GM21529 (cell line): ENCODE measurements around the gene SRRM5.
"Not testable (repeated sequence)": the region's sequence is repeated elsewhere in the genome, so short reads cannot be mapped to it uniquely, and the experiment has no call there.

Experiments
- ATAC-seq: cut with Tn5 transposase; IDR thresholded peaks from one replicate; pipeline ENCODE4 v1.9.1; 2021; ENCODE audit not compliant: unreplicated experiment

The SRRM5 gene

DNA sequence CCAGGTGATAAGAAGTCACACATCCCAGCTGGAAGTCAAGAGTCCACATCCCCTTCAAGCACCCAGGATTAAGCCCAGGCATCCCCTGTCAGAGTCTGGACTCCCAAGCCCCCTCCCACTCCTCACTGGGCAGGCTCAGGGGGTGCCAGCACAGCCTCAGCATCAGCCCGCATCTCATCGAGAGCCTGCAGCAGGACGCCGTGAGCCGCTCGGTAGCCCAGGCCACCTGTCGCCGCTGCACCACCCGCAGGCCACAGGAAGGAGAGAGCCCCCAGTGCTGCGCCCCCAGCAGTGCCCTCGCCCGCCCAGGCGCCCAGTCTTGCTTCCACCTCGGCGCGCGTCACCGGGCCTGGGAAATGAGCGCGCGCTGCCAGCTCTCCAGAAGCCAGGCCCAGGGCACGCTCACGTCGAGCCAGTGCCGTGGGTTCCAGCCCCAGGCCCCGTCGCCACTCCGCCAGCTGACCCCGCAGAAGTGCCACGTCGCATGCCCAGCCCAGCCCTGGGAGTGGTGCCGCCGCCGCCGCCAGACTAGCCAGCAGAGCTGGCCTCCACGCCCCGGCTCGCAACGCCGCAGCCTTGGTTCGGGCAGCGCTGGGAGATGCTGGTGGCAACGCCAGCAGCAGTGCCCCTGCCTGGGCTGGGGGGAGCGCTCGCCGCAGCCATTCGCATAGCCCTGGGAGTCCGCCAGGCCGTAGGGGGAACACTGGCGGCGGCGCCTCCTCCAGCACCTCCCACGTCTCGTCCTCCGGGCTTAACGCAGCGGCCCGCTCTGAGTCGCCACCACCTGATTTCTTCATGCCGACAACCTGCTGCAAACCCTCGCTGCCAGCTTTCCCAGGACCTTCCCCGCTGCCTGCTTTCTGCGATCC, 19.8 kb upstream of the SRRM5 start:
- ATAC-seq, result no peak

DNA sequence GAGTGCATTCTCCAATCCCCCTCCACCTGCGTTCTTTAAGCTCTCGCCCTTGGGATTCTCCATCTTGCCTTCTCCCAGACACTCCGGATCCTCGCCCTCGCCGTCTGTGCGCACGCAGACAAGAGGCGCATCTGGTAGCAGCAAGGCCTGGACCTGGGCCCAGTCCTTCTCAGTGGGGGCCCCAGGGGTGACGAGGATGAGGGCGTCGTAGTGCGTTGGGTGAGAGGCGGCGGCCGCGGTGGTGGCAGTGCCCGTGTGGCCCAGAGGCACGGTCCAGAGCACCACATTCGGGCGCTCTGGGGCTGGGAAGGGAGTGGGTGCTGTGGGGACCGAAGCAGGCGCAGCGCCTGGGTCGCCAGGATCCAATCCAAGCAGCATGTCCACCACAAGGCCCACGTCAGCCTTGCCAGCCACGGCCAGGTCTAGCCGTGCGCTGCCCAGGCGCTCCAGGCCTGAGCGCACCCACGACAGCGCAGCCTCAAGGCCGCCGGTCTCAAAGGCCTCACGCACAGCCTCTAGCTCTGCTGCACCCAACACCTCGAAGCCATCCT, 19.0 kb upstream of the SRRM5 start:
- no peak for ATAC-seq

DNA sequence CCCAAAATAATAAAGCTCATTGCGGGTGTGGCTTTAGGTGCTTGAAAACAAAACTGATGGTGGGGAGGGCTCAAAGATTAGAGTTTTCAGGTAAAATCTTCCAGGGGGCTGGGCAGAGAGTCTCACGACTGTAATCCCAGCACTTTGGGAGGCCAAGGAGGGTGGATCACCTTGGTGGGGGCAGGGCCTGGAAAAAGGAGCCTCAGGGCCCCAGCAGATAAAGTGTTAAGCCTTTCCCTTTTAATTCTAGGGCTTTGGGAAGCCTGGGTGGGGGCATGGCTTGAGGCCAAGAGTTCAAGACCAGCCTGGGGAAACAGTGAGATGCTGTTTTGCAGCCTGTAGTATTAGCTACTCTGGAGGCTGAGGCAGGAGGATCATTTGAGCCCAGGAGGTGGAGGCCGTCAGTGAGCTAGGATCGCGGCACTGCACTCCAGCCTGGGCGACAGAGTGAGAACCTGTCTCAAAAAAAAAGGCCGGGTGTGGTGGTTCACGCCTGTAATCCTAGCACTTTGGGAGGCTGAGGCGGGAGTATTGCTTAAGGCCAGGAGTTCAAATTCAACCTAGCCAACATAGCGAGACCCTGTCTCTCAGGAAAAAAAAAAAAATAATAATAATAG, 17.7 kb upstream of the SRRM5 start:
- ATAC-seq, result no peak

- no peak for ATAC-seq
Observed at GRCh38 chr19:43594710-43595604, 16.9 kb upstream of the SRRM5 start.

DNA sequence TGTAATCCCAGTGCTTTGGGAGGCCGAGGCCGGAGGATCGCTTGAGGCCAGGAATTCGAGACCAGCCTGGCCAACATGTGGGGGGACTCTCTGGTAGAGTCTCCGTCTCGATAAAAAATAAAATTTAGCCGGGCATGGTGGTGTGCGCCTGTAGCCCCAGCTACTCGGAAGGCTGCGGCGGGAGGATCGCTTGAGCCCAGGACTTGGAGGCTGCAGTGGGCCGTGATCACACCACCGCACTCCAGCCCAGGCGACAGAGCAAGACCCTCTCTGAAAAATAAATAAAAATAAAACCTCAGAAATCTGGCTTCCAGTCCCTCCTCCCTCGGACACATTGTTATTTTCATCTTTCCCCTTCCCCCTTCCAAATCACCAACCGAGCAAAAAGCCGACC, 16.3 kb upstream of the SRRM5 start:
- ATAC-seq, result peak; percentile 6

DNA sequence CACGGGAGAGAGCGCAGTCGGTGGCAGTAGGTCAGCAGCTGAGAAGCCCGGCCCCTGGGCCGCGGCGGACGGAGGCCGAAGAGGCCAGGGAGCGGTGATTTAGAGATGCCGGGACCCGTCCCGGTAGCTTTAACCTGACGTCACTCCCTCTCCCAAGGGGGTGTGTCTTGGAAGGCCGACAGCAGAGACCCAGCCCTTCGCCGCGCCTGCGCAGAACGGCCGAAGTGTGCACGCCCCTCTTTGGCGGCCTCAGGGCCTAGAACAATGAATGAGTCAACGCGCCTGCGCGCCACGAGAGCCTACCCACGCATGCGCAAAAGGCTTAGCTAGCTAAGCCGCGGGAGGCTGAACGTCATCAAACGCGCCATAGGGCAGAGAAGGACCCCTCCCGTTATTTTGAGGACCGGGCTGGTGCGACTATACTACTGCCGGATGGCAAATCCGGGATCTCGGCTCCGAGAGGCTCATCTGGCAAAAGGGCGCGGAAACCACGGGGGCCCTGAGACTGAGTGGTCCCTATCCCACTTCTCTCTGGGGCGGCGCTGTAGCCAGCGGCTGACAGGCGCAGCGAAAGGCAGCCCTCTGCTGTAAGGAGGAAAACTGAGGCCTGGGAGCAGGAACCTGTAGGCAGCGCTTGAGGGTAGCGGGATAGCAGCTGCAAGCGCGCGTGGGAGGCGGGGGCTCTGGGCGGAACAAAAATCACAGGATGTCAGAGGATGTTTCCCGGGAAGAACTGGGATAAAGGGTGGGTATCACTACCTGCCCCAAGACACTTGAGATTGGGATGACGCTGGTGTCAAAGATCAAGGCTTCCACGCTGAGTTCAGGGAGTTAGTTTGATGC, 15.7 kb upstream of the SRRM5 start, which contains the start of the genes IRGQ and ZNF576:
Gene IRGQ (minus strand): TSS at position 136 of the 843 bp plus-strand sequence. CDS start 796 bp downstream, outside the sequence.
Gene ZNF576 (plus strand): TSS at position 597 of the 843 bp plus-strand sequence. CDS start 514 bp downstream, outside the sequence.
- peak; percentile 73 for ATAC-seq

GRCh38 chr19:43596842-43597461, 14.9 kb upstream of the SRRM5 start:
- no peak for ATAC-seq

GRCh38 chr19:43597876-43598275, 14.0 kb upstream of the SRRM5 start:
- no peak for ATAC-seq

DNA sequence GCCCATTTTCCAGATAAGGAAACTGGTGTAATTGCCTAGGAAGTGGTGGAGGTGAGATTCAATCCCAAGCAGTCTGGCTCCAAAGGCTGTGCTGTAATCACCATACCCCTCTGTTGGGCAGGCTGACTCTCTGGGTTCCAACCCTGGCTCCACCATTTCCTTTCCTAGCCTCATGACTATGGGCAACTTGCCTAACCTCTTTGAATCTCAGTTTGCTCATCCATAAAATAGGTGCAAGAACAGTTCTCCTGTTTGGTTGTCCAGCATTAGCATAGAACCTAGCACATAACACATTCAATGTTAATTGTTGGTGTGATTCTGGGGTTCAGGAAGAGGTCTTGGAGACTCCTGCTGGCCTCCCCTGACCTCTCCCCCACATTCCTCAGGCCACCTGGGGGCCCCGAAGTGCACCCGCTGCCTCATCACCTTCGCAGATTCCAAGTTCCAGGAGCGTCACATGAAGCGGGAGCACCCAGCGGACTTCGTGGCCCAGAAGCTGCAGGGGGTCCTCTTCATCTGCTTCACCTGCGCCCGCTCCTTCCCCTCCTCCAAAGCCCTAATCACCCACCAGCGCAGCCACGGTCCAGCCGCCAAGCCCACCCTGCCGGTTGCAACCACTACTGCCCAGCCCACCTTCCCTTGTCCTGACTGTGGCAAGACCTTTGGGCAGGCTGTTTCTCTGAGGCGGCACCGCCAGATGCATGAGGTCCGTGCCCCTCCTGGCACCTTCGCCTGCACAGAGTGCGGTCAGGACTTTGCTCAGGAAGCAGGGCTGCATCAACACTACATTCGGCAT, 13.2 kb upstream of the SRRM5 start:
- ATAC-seq, result no peak

DNA sequence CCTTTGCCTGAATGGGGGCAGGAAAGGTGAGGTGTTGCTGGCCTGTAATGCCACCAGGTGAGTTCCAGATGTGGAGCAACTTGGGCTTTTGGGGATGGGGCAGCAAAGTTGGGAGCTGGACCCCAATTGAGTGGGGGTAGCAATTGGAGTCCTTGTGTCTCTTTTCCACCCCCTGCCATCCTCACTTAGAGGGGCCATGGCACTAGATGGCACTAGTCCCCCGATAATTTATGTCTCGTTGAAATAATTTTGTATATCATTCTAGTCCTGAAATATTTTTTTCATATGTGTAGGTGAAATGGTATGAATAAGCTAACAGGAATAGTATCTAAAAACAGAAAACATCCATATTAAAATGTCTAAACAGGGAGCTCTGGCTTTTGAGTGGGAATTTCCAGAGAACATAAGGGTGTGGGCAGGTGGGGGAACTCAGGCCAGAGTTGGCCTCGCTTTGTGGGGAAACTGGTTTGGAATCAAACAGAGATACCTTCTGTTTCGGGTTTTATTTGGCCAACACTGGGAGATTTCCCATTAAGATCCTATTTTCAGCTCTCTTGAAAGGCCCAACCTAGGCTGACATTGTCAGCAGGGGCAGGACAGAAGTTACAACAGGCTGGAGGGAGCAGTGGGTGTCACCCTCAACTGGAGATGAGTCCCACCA, 12.1 kb upstream of the SRRM5 start:
- ATAC-seq, result no peak

- not testable (repeated sequence) for ATAC-seq
Observed at GRCh38 chr19:43600326-43600725, 11.6 kb upstream of the SRRM5 start.

- ATAC-seq, result no peak
Observed at GRCh38 chr19:43605875-43606568, 5.9 kb upstream of the SRRM5 start.

DNA sequence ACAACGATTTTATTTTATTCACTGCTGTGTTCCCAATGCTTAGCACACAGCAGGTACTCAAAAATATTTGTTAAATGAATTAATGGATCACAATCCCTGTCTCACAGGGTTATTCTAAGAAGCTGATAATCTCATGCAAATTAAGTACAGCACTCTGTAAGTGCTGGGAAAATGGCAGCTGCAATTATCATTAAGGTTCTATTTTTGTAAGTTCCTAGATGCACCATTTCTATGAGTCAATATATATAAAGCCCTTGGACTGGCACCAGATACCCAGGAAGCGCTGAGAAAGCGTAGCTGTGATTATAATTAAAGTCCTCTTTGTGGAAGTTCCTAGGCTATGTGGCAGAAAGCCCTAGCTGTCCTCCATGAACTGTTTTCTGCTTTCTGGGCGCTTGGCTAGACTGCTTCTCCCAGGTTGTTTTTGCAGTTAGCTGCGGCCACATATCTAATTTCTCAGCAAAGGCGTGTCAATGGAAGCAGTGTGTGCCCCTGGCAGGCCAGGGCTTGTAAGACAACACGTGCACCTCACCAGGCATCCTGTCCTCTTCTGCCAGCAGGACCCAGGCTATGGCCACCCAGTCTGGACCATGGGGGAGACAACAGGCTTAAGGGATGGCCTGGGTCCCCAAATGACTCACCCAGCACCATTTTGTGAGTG, 5.2 kb upstream of the SRRM5 start:
- no peak for ATAC-seq

DNA sequence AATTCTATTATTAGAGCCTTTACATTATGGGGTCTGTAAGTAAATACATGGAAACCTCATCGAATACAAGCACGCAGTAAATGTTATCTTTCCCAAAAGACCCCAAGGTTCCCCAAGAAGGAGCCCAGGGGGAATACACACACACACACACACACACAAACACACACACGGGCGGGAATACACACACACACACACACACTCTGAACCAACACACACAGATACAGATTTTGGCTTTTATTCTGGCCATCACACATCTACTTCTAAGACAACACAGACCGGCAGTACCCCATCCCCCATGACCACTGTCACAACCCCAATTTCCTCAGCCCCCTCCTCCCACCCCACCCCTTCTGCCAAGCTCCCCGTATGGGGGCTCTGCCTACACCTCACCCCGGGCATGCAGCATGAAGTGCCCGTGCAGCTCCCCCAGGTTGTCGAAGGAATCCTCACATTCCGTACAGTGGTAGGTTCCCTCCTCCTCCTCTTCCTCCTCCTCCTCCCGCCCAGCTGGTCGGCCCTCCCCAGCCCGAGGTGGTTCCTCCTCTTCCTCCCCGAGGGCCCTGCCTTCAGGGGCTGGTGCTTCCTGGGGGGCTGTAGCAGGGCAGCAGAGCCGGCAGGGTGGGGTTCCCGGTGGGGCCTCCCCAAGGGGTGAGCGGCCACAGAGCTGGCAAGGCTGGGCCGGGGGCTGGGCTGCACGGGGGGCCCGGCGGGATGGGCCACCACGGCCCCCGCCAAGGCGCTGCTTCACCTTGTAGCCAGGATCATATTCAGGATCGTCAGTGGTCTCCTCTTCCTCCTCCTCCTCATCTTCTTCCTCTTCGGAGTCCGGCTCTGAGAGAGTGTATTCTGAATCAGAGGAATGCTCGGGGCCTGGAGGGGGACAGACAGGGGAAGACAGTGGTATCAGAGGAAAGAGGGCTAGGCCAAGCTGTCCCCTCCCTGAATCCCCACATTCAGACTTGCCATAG, 4.4 kb upstream of the SRRM5 start:
- no peak for ATAC-seq

DNA sequence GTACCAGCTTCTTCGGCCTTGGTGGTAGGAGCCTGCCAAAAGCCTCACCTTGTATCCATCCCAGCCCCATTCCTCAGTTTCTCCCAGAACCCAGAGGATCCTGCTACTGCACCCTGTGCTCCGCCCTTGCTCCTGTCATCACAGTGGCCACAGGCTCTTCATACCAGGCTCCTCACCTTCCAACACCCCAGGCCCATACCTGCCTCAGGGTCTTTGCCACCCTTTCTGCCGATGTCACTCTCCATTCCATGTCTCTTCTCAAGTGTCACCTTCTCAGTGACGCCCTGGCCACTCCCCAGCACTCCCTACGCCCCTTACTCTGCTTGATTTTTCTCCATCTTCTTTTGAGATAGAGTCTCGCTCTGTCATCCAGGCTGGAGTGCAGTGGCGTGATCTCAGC, 2.0 kb upstream of the SRRM5 start:
- ATAC-seq, result no peak

DNA sequence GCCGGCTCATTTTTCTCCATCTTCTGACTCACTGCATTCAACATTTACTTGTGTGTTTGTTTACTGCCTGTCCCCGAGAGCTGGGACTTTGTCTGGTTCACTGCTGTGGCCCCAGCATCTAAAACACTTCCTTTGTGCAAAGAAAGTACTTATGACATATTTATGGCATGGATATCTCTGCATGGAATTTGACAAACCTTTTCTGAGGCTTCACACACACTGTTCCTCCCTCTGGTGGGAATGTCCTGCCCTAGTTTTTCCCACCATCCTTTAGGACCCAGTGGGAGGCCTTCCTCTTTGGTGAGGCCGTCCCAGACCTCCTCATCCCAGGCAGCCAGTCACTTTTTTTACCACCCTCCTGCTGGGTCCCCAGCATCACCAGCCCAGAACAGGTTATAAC, 1.4 kb upstream of the SRRM5 start:
- ATAC-seq, result no peak
